Measurements from ENCODE around the gene SLC39A6. TPM values are rescaled to one million over a fixed set of nuclear protein-coding genes. Genes with fewer than 3 reads are reported as not detected.

SLC39A6 gene
- total and polyA plus RNA-seq, 2 donors (not counting 3 experiments of a cell fraction or from before 2014, with no cell fraction given) = 13.8 to 23.1 TPM

DNA sequence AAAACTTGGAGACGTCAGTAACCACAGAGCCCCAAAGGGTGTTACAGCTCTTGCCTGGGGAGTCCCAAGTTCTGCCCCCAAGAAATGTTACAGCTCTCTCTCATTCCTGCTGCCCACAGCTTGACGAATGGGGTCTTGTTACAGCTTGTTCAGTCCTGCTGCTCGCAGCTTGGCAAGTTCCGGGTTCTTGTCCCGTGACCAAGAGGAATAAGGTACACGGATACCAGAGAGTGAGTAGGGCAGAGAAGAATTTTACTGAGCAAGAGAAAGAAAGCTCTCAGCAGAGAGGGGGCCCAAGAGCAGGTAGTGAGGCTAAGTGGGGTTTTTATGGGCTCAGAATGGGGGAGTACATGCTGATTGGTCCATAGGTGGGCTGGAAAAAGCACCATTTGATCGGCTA, 27.2 kb downstream of the SLC39A6 start:
- no peaks in the 10 kb centered on the region for H3K9me1 ChIP-seq (replicated peaks; ENCODE audit: control insufficient read depth, extremely low read depth, insufficient read depth, low read length)
- ChIA-PET POLR2A (no interaction called here), CTCF (interaction anchor here (1.6 kb wide), 1 partner anchor 183 kb away, joined by 9 read pairs; no protein-coding TSS in a partner anchor)
- H2AFZ ChIP-seq (ENCODE audit: low read depth, low read length) = no peak overlapping the region
- no peak overlapping the region for H3K4me3 ChIP-seq (replicated peaks in 1 of 3; ENCODE audit: insufficient read depth in 1 of 3, low read depth in 1 of 3, low read length in 3 of 3)
- no peaks in the 10 kb centered on the region for H3K79me2 ChIP-seq (ENCODE audit: control insufficient read depth, insufficient read depth, low read length)
- dilution Hi-C loops (cut with MboI; ENCODE audit: extremely low pct_ligation_motif_present, low sequenced_read_pairs) = no loop called here
- H3K36me3 ChIP-seq (ENCODE audit: control insufficient read depth in 2 of 2, extremely low read depth in 1 of 2, insufficient read depth in 2 of 2, low read length in 2 of 2) = no peaks in the 10 kb centered on the region
- no TSS peak for BruUV-seq (replicated peaks)
- no peaks in the 10 kb centered on the region for H3K4me1 ChIP-seq (ENCODE audit: control insufficient read depth, extremely low read depth, insufficient read depth, low read length)
- no peak overlapping the region for H3K27ac ChIP-seq (ENCODE audit: insufficient read depth, low read depth, low read length)
- no peaks in the 10 kb centered on the region for H4K20me1 ChIP-seq (replicated peaks; ENCODE audit: control insufficient read depth, extremely low read depth, insufficient read depth, low read length)
- FAIRE-seq (no peak), DNase-seq (ENCODE audit: low read depth, low spot score) (no peak)
- intact Hi-C loops (cut with micrococcal nuclease) = no loop called here
- H3K9ac ChIP-seq (replicated peaks; ENCODE audit: extremely low read depth, insufficient read depth, low read length) = no peak overlapping the region
- H3K9me3 ChIP-seq (replicated peaks; ENCODE audit: control insufficient read depth, insufficient read depth, low read length) = no peaks in the 10 kb centered on the region
- no peak overlapping the region for H3K4me2 ChIP-seq (ENCODE audit: insufficient read depth, low read length)
- TF ChIP-seq MAX (IDR thresholded peaks at IDR 0.05; ENCODE audit: insufficient read depth, insufficient read length) (no peak), POLR2A (IDR thresholded peaks at IDR 0.05; ENCODE audit: low read depth, low read length) (no peak), EZH2 (IDR thresholded peaks at IDR 0.05; ENCODE audit: borderline replicate concordance, low read depth, low read length, severe bottlenecking) (no peak), FOS (IDR thresholded peaks at IDR 0.05; ENCODE audit: borderline replicate concordance, insufficient read depth, low read length) (no peak), GATA2 (IDR thresholded peaks at IDR 0.05; ENCODE audit: insufficient read depth, insufficient read length, low read depth, low read length) (no peak), MYC (IDR thresholded peaks at IDR 0.05; ENCODE audit: low read depth, low read length) (no peak)
- TF ChIP-seq, protein P1, sequence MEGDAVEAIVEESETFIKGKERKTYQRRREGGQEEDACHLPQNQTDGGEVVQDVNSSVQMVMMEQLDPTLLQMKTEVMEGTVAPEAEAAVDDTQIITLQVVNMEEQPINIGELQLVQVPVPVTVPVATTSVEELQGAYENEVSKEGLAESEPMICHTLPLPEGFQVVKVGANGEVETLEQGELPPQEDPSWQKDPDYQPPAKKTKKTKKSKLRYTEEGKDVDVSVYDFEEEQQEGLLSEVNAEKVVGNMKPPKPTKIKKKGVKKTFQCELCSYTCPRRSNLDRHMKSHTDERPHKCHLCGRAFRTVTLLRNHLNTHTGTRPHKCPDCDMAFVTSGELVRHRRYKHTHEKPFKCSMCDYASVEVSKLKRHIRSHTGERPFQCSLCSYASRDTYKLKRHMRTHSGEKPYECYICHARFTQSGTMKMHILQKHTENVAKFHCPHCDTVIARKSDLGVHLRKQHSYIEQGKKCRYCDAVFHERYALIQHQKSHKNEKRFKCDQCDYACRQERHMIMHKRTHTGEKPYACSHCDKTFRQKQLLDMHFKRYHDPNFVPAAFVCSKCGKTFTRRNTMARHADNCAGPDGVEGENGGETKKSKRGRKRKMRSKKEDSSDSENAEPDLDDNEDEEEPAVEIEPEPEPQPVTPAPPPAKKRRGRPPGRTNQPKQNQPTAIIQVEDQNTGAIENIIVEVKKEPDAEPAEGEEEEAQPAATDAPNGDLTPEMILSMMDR (IDR thresholded peaks at IDR 0.05; ENCODE audit: extremely low read depth in 1 of 2, insufficient read depth in 1 of 2, low read depth in 1 of 2, low read length in 2 of 2) = no peak
- H3K27me3 ChIP-seq (ENCODE audit: control insufficient read depth in 2 of 2, insufficient read depth in 2 of 2, low read length in 2 of 2) = peaks cover 7 to 15% of the 10 kb centered on the region in 2 experiments
